ENCODE measurements around the gene CFAP53.

Gene CFAP53

GRCh38 chr18:50283469-50284209 lies 17.3 kb upstream of the CFAP53 start:
- H3K4me3 ChIP-seq (ENCODE audit: low read length): no peak overlapping the region
- TF ChIP-seq ZNF274 (IDR thresholded peaks at IDR 0.05; ENCODE audit: low read depth, low read length): no peak

GRCh38 chr18:50282521-50283335 lies 16.4 kb upstream of the CFAP53 start:
- no peak for TF ChIP-seq ZNF274 (IDR thresholded peaks at IDR 0.05; ENCODE audit: low read depth, low read length)
- no peak overlapping the region; the same call in 1 of the 2 replicates for H3K4me3 ChIP-seq (ENCODE audit: low read length)

GRCh38 chr18:50281972-50282520 lies 15.8 kb upstream of the CFAP53 start:
- H3K4me3 ChIP-seq (ENCODE audit: low read length): peak overlapping the region; percentile 91; the same call in 1 of the 2 replicates
- no peak for TF ChIP-seq ZNF274 (IDR thresholded peaks at IDR 0.05; ENCODE audit: low read depth, low read length)

- TF ChIP-seq ZNF274 (IDR thresholded peaks at IDR 0.05; ENCODE audit: low read depth, low read length): no peak
- H3K4me3 ChIP-seq (ENCODE audit: low read length): peak within 1 kb of the TSS; percentile 91
Observed at GRCh38 chr18:50281295-50281971, 15.1 kb upstream of the CFAP53 start, which contains the start of gene MBD1. MBD1 (minus strand) TSS chr18:50281523; CDS start chr18:50279992, 1,531 bp downstream.

GRCh38 chr18:50280707-50281294 lies 14.5 kb upstream of the CFAP53 start:
- H3K4me3 ChIP-seq (ENCODE audit: low read length): peak overlapping the region; percentile 91
- TF ChIP-seq ZNF274 (IDR thresholded peaks at IDR 0.05; ENCODE audit: low read depth, low read length): no peak

GRCh38 chr18:50279752-50280151 lies 13.5 kb upstream of the CFAP53 start:
- peak overlapping the region; percentile 91; the same call in 1 of the 2 replicates for H3K4me3 ChIP-seq (ENCODE audit: low read length)
- no peak for TF ChIP-seq ZNF274 (IDR thresholded peaks at IDR 0.05; ENCODE audit: low read depth, low read length)

GRCh38 chr18:50277942-50278341 lies 11.6 kb upstream of the CFAP53 start:
- no peak overlapping the region for H3K4me3 ChIP-seq (ENCODE audit: low read length)
- no peak for TF ChIP-seq ZNF274 (IDR thresholded peaks at IDR 0.05; ENCODE audit: low read depth, low read length)

- no peak for TF ChIP-seq ZNF274 (IDR thresholded peaks at IDR 0.05; ENCODE audit: low read depth, low read length)
- H3K4me3 ChIP-seq (ENCODE audit: low read length): no peak overlapping the region
Observed at GRCh38 chr18:50276452-50276851, 10.2 kb upstream of the CFAP53 start.

GRCh38 chr18:50275503-50276036 lies 9.3 kb upstream of the CFAP53 start:
- no peak for TF ChIP-seq ZNF274 (IDR thresholded peaks at IDR 0.05; ENCODE audit: low read depth, low read length)

GRCh38 chr18:50274941-50275340 lies 8.6 kb upstream of the CFAP53 start:
- TF ChIP-seq ZNF274 (IDR thresholded peaks at IDR 0.05; ENCODE audit: low read depth, low read length): no peak
- H3K4me3 ChIP-seq (ENCODE audit: low read length): no peak overlapping the region

More at GRCh38 chr18:50275503-50276036, 9.3 kb upstream of the CFAP53 start:
- H3K4me3 ChIP-seq (ENCODE audit: low read length): no peak overlapping the region

- TF ChIP-seq ZNF274 (IDR thresholded peaks at IDR 0.05; ENCODE audit: low read depth, low read length): no peak
- H3K4me3 ChIP-seq (ENCODE audit: low read length): no peak overlapping the region
Observed at GRCh38 chr18:50274044-50274442, 7.7 kb upstream of the CFAP53 start.

- no peak for TF ChIP-seq ZNF274 (IDR thresholded peaks at IDR 0.05; ENCODE audit: low read depth, low read length)
- no peak overlapping the region for H3K4me3 ChIP-seq (ENCODE audit: low read length)
Observed at GRCh38 chr18:50273203-50274043, 7.1 kb upstream of the CFAP53 start.

- H3K4me3 ChIP-seq (ENCODE audit: low read length): no peak overlapping the region
- TF ChIP-seq ZNF274 (IDR thresholded peaks at IDR 0.05; ENCODE audit: low read depth, low read length): no peak
Observed at GRCh38 chr18:50272568-50272967, 6.3 kb upstream of the CFAP53 start.
